BE2C (cell line): ENCODE data around the gene LSM6. TPM values are rescaled to one million over a fixed set of nuclear protein-coding genes. Genes with fewer than 3 reads are reported as not detected.
A peak's percentile ranks its signal among the peaks of the same experiment; 100 is the strongest.

ENCODE experiments used
- DNase-seq: peaks from one replicate; pipeline ENCODE4 v3.0.0-alpha.2; 2020
- H3K27me3 ChIP-seq: fragments of 250-450 bp; sonication (Bioruptor Pico); 2 replicates; pipeline ENCODE4 v1.5.1; 2020; ENCODE audit warnings: mild to moderate bottlenecking
- H3K36me3 ChIP-seq: fragments of 250-450 bp; sonication (Bioruptor Pico); 2 replicates; pipeline ENCODE4 v1.5.1; 2020; ENCODE audit warnings: mild to moderate bottlenecking
- H3K4me1 ChIP-seq: fragments of 250-450 bp; sonication (Bioruptor Pico); 2 replicates; pipeline ENCODE4 v1.5.1; 2020
- H3K4me3 ChIP-seq: 2 replicates; pipeline ENCODE4 v1.5.1; 2011; ENCODE audit warnings: low read depth, low read length
- H3K9me3 ChIP-seq: fragments of 250-450 bp; sonication (Bioruptor Pico); 2 replicates; pipeline ENCODE4 v1.5.1; 2020
- CTCF ChIP-seq: IDR thresholded peaks from 2 replicates; pipeline ENCODE4 v1.5.1; 2012; ENCODE audit warnings: mild to moderate bottlenecking, low read depth, low read length
- polyA plus RNA-seq: library from polyadenylated mRNA; unstranded; fragments of >200 nt; gene quantifications from one replicate; pipeline ENCODE4 v1.2.1, GENCODE V29; 2012; ENCODE audit warnings: low read depth, missing spikeins; ENCODE audit not compliant: insufficient read length, insufficient read depth

The LSM6 gene
- polyA plus RNA-seq = 21.3 TPM

- Histone ChIP-seq H3K27me3 (no peaks in the 10 kb centered on the region), H3K36me3 (no peaks in the 10 kb centered on the region), H3K4me3 (peak within 1 kb of the TSS; percentile 82), H3K4me1 (no peaks in the 10 kb centered on the region), H3K9me3 (no peaks in the 10 kb centered on the region)
- no peak for TF ChIP-seq CTCF
- DNase-seq = peak; percentile 86
Measured at GRCh38 chr4:146175541-146176453, at the start of gene LSM6. Gene LSM6, plus strand, starts transcription at chr4:146175718. Its CDS starts 7,204 bp downstream, at chr4:146182922.

GRCh38 chr4:146132445-146132844 lies 43.1 kb upstream of the LSM6 start:
- no peak for DNase-seq
- H3K4me3 ChIP-seq = no peak overlapping the region
- no peaks in the 10 kb centered on the region for H3K4me1 ChIP-seq
- TF ChIP-seq CTCF = no peak
- H3K27me3 ChIP-seq = peaks cover 15% of the 10 kb centered on the region; the same call in 1 of the 2 replicates
- H3K9me3 ChIP-seq = no peaks in the 10 kb centered on the region
- H3K36me3 ChIP-seq = no peaks in the 10 kb centered on the region

GRCh38 chr4:146134761-146135445 lies 40.6 kb upstream of the LSM6 start:
- no peak for DNase-seq

GRCh38 chr4:146135941-146136340 lies 39.6 kb upstream of the LSM6 start:
- Histone ChIP-seq H3K9me3 (no peaks in the 10 kb centered on the region), H3K4me3 (no peak overlapping the region), H3K27me3 (peaks cover 31% of the 10 kb centered on the region), H3K36me3 (no peaks in the 10 kb centered on the region), H3K4me1 (no peaks in the 10 kb centered on the region)
- no peak for TF ChIP-seq CTCF
- DNase-seq = no peak

More at GRCh38 chr4:146134761-146135445, 40.6 kb upstream of the LSM6 start:
- no peak for TF ChIP-seq CTCF
- Histone ChIP-seq H3K36me3 (no peaks in the 10 kb centered on the region), H3K4me1 (no peaks in the 10 kb centered on the region), H3K27me3 (peaks cover 25% of the 10 kb centered on the region), H3K4me3 (no peak overlapping the region), H3K9me3 (no peaks in the 10 kb centered on the region)

- peaks cover 26% of the 10 kb centered on the region for H3K27me3 ChIP-seq
- no peak for DNase-seq
Measured at GRCh38 chr4:146142768-146143167, 32.8 kb upstream of the LSM6 start.

More at GRCh38 chr4:146142768-146143167, 32.8 kb upstream of the LSM6 start:
- Histone ChIP-seq H3K36me3 (no peaks in the 10 kb centered on the region), H3K4me3 (no peak overlapping the region), H3K4me1 (no peaks in the 10 kb centered on the region), H3K9me3 (no peaks in the 10 kb centered on the region)
- no peak for TF ChIP-seq CTCF
